Psoas muscle (tissue), 8 donors: Measurements from ENCODE around the gene ERMN. TPM values are rescaled to one million over a fixed set of nuclear protein-coding genes. Genes with fewer than 3 reads are reported as not detected.
"Not testable (repeated sequence)": the region's sequence is repeated elsewhere in the genome, so short reads cannot be mapped to it uniquely, and the experiment has no call there.

Source experiments
- ATAC-seq, 4 donors: fragments of 200-7000 bp; cut with Tn5 transposase; one replicate each; pipeline ENCODE4 v1.9.1; 2020; ENCODE audit warnings: moderate library complexity in 3 of 4, mild to moderate bottlenecking in 2 of 4
- DNase-seq, 2 donors: peaks; one replicate each; pipeline ENCODE4 v3.0.0-alpha.2; 2020
- H3K27ac ChIP-seq: fragments of 200-600 bp; one replicate; pipeline ENCODE4 v1.8.0; 2022
- H3K27me3 ChIP-seq, 3 donors: fragments of 200-600 bp in 1 of 3; one replicate each; pipeline versions ENCODE4 v1.6.1 to v1.8.0; 2013 to 2022; ENCODE audit warnings: low read length in 2 of 3, mild to moderate bottlenecking in 2 of 3, moderate library complexity in 1 of 3; ENCODE audit not compliant: insufficient read depth in 3 of 3
- H3K36me3 ChIP-seq, 2 donors: fragments of 200-600 bp in 1 of 2; one replicate each; pipeline versions ENCODE4 v1.6.1 to v1.8.0; 2013 to 2022; ENCODE audit warnings: low read depth in 1 of 2, mild to moderate bottlenecking in 1 of 2, moderate library complexity in 1 of 2; ENCODE audit not compliant: insufficient read depth in 1 of 2
- H3K4me1 ChIP-seq: fragments of 200-600 bp; one replicate; pipeline ENCODE4 v1.8.0; 2022
- H3K4me3 ChIP-seq: fragments of 200-600 bp; one replicate; pipeline ENCODE4 v1.8.0; 2022; ENCODE audit warnings: mild to moderate bottlenecking
- H3K9me3 ChIP-seq: fragments of 200-600 bp; one replicate; pipeline ENCODE4 v1.8.0; 2022
- CTCF ChIP-seq: fragments of 200-600 bp; IDR thresholded peaks from one replicate; pipeline ENCODE4 v1.8.0; 2022; ENCODE audit warnings: antibody characterized with exemption
- WGBS, 3 donors: extraction: QIAGEN DNeasy Blood & Tissue Kit; methylation state at CpG; one replicate each; pipeline versions ENCODE4 v1.1.6 to v1.1.7; 2013; 5-methylcytosine and 5-hydroxymethylcytosine counted together
- intact Hi-C, 2 donors: fragments of 100-400 bp; cut with DNase I; formaldehyde crosslinking; loops; one replicate each; pipeline versions ENCODE4 v1.11.0 to v1.14.2; 2022
- polyA plus RNA-seq, 3 donors: library from polyadenylated mRNA; stranded (reverse); fragments of 200-250 nt; gene quantifications; one replicate each; pipeline ENCODE4 v1.2.3, GENCODE V29; 2013
- total RNA-seq, 4 donors: library from RNA; stranded (reverse); fragmentation: NEBNext Ultra II Directional in 2 of 4; extraction: Animal tissue kit (Norgen Biotek cat#: 25700) in 2 of 4; gene quantifications; one replicate each; pipeline versions ENCODE4 v1.2.1 to v1.2.4, GENCODE V29; 2021 to 2023
- donor health status: healthy with polysubstance abuse.
- donor health status: DM: no; HTN: no; CAD: no; lungs with moderate emphysema.
- donor health status: Bipolar disorder and iron deficiency.
- donor health status: healthy.
- donor health status: DM: yes; HTN: yes; CAD: no.
- donor health status: DM: no; HTN: no; CAD: no.
- donor health status: DM: no; HTN: no; CAD: no.
- donor health status: DM: yes; HTN: yes; CAD: no.

Gene ERMN
- total and polyA plus RNA-seq, 7 donors = 0.05 to 0.08 TPM; not detected in 5

GRCh38 chr2:157349949-157350515 is 24.4 kb upstream of the ERMN start:
- Histone ChIP-seq H3K4me3 (no peak overlapping the region), H3K27me3 (no peaks in the 10 kb centered on the region), H3K36me3 (no peaks in the 10 kb centered on the region), H3K27ac (no peak overlapping the region), H3K9me3 (no peaks in the 10 kb centered on the region), H3K4me1 (no peaks in the 10 kb centered on the region)
- WGBS, 3 donors = 62 to 73% (median 70%) methylated on average over 1 of the region's 1 CpG
- DNase-seq = no peak
- intact Hi-C loops = no loop called here
- TF ChIP-seq CTCF = no peak
- no peak for ATAC-seq

GRCh38 chr2:157348291-157348921 is 22.8 kb upstream of the ERMN start:
- TF ChIP-seq CTCF = no peak
- DNase-seq = no peak
- H3K4me3 ChIP-seq = no peak overlapping the region

GRCh38 chr2:157345647-157346389 is 20.2 kb upstream of the ERMN start:
- WGBS, 3 donors = 64 to 71% (median 66%) methylated on average over 2 of the region's 2 CpGs
- intact Hi-C loops = no loop called here
- Histone ChIP-seq H3K4me3 (no peak overlapping the region), H3K27me3 (no peaks in the 10 kb centered on the region), H3K27ac (no peak overlapping the region), H3K9me3 (no peaks in the 10 kb centered on the region), H3K36me3 (no peaks in the 10 kb centered on the region), H3K4me1 (no peaks in the 10 kb centered on the region)
- DNase-seq (no peak), ATAC-seq (no peak)
- TF ChIP-seq CTCF = no peak

More at GRCh38 chr2:157348291-157348921, 22.8 kb upstream of the ERMN start:
- no peaks in the 10 kb centered on the region for H3K36me3 ChIP-seq
- H3K9me3 ChIP-seq = no peaks in the 10 kb centered on the region
- H3K4me1 ChIP-seq = no peaks in the 10 kb centered on the region
- intact Hi-C loops = no loop called here
- no peaks in the 10 kb centered on the region for H3K27me3 ChIP-seq
- WGBS, 3 donors = 94 to 97% (median 94%) methylated on average over 3 of the region's 3 CpGs
- no peak for ATAC-seq
- H3K27ac ChIP-seq = no peak overlapping the region

GRCh38 chr2:157341381-157341780 is 15.8 kb upstream of the ERMN start:
- H3K27ac ChIP-seq, ATAC-seq, DNase-seq, H3K4me1 ChIP-seq, H3K27me3 ChIP-seq, H3K9me3 ChIP-seq, H3K4me3 ChIP-seq, H3K36me3 ChIP-seq, intact Hi-C loops: not testable (repeated sequence)
- 77 to 94% (median 92%) methylated on average over 1 to 2 of the region's 2 CpGs for WGBS, 3 donors

GRCh38 chr2:157339965-157340655 is 14.5 kb upstream of the ERMN start:
- no peak overlapping the region for H3K4me3 ChIP-seq
- no peaks in the 10 kb centered on the region for H3K36me3 ChIP-seq
- no peak for ATAC-seq
- no peak for TF ChIP-seq CTCF
- WGBS, 3 donors = 59 to 64% (median 61%) methylated on average over 4 of the region's 4 CpGs
- H3K4me1 ChIP-seq = no peaks in the 10 kb centered on the region
- intact Hi-C loops = no loop called here
- H3K27ac ChIP-seq = no peak overlapping the region
- no peaks in the 10 kb centered on the region for H3K27me3 ChIP-seq
- no peak for DNase-seq
- H3K9me3 ChIP-seq = no peaks in the 10 kb centered on the region
